HCT116 (cell line): Measurements from ENCODE around the gene SH3BP4. TPM values are rescaled to one million over a fixed set of nuclear protein-coding genes. Genes with fewer than 3 reads are reported as not detected.

Source experiments
- ATAC-seq: fragments of 200-7000 bp; cut with Tn5 transposase; 2 replicates; pipeline ENCODE4 v1.9.1; 2020; ENCODE audit warnings: mild to moderate bottlenecking, moderate library complexity
- BruUV-seq: library from RNA; stranded (reverse); fragments of 400-500 nt; replicated peaks from 2 replicates; lab custom pipeline; 2021; lab: Mats Ljungman, UMichigan
- CTCF ChIA-PET: fragments of 300-600 bp; sonication (Branson Sonifier 250); formaldehyde crosslinking; loops from one replicate; lab custom pipeline; 2021; ENCODE audit warnings: antibody characterized with exemption; lab: Charles Lee
- POLR2A ChIA-PET: fragments of 300-600, 350-600 bp; sonication (Branson Sonifier 250); formaldehyde crosslinking; loops from one replicate; lab custom pipeline; 2021; ENCODE audit warnings: antibody characterized with exemption; lab: Charles Lee
- RAD21 ChIA-PET, 2 experiments: fragments of 300-600 bp; sonication (Branson Sonifier 250); formaldehyde crosslinking; loops; one replicate each; lab custom pipeline; 2023; ENCODE audit warnings: low total read pairs in 2 of 2; ENCODE audit not compliant: uncharacterized antibody in 2 of 2, unreplicated experiment in 2 of 2, low non-redundant PET in 1 of 2; lab: Charles Lee
- DNase-seq: peaks from one replicate; pipeline ENCODE4 v3.0.0-alpha.2; 2010; ENCODE audit warnings: low read depth, low spot score
- H2AFZ ChIP-seq: fragments of 200-600 bp; shearing (Covaris generic), sonication (generic); 2 replicates; pipeline ENCODE4 v1.6.1; 2017; ENCODE audit warnings: low read depth, mixed run types, mixed read lengths, antibody characterized with exemption, low read length; ENCODE audit not compliant: poor library complexity, severe bottlenecking
- H3K27ac ChIP-seq: 2 replicates; pipeline ENCODE4 v1.5.1; 2012; ENCODE audit warnings: low read depth, low read length
- H3K27me3 ChIP-seq: fragments of 200-600 bp; sonication (generic); 2 replicates; pipeline ENCODE4 v1.6.1; 2016; ENCODE audit warnings: mixed run types, low read length, mixed read lengths; ENCODE audit not compliant: insufficient read depth
- H3K36me3 ChIP-seq, 2 experiments: fragments of 200-500 bp in 1 of 2; fragments of 200-600 bp in 1 of 2; sonication (Bioruptor generic) in 1 of 2; sonication (generic) in 1 of 2; 2 replicates each; pipeline versions ENCODE4 v1.5.1 to v1.6.1; 2014 to 2016; ENCODE audit warnings: low read length in 2 of 2, inconsistent platforms in 1 of 2, mixed read lengths in 1 of 2, mixed run types in 1 of 2; ENCODE audit not compliant: insufficient read depth in 2 of 2, control insufficient read depth in 1 of 2
- H3K4me1 ChIP-seq, 2 experiments: fragments of 200-600 bp in 1 of 2; sonication (generic) in 1 of 2; 2 replicates each; pipeline versions ENCODE4 v1.5.1 to v1.6.1; 2012 to 2017; ENCODE audit warnings: low read length in 2 of 2, inconsistent platforms in 1 of 2, mild to moderate bottlenecking in 1 of 2, mixed read lengths in 1 of 2, mixed run types in 1 of 2, moderate library complexity in 1 of 2; ENCODE audit not compliant: insufficient read depth in 2 of 2, control insufficient read depth in 1 of 2
- H3K4me2 ChIP-seq: fragments of 200-600 bp; sonication (generic); 2 replicates; pipeline ENCODE4 v1.6.1; 2017; ENCODE audit warnings: mixed run types, low read length, mixed read lengths
- H3K4me3 ChIP-seq, 2 experiments: fragments of 200-600 bp in 1 of 2; sonication (generic) in 1 of 2; replicated peaks in 1 of 2; 2 replicates each; pipeline ENCODE4 v1.5.1; 2011 to 2016; ENCODE audit warnings: low read length in 2 of 2, control low read depth in 1 of 2, low read depth in 1 of 2, mild to moderate bottlenecking in 1 of 2, mixed read lengths in 1 of 2, mixed run types in 1 of 2
- H3K79me2 ChIP-seq: fragments of 200-600 bp; sonication (generic); 2 replicates; pipeline ENCODE4 v1.6.1; 2017; ENCODE audit warnings: mild to moderate bottlenecking, mixed run types, low read length, moderate library complexity, mixed read lengths; ENCODE audit not compliant: insufficient read depth
- H3K9ac ChIP-seq: fragments of 200-600 bp; sonication (generic); 2 replicates; pipeline ENCODE4 v1.6.1; 2016; ENCODE audit warnings: low read length, mixed read lengths
- H3K9me2 ChIP-seq: fragments of 200-600 bp; sonication (generic), shearing (Covaris generic); 2 replicates; pipeline ENCODE4 v1.6.1; 2017; ENCODE audit warnings: mixed run types, mild to moderate bottlenecking, moderate library complexity; ENCODE audit not compliant: insufficient read depth
- H3K9me3 ChIP-seq, 2 experiments: fragments of 200-500 bp in 1 of 2; fragments of 200-600 bp in 1 of 2; sonication (Bioruptor generic) in 1 of 2; sonication (generic) in 1 of 2; 2 replicates each; pipeline ENCODE4 v1.6.1; 2014 to 2017; ENCODE audit warnings: low read length in 2 of 2, mixed read lengths in 2 of 2, inconsistent platforms in 1 of 2, low read depth in 1 of 2, mild to moderate bottlenecking in 1 of 2, mixed run types in 1 of 2, moderate library complexity in 1 of 2; ENCODE audit not compliant: control insufficient read depth in 1 of 2, insufficient read depth in 1 of 2
- H4K20me1 ChIP-seq: fragments of 200-600 bp; sonication (generic), shearing (Covaris generic); 2 replicates; pipeline ENCODE4 v1.6.1; 2017; ENCODE audit warnings: mixed run types, mild to moderate bottlenecking, moderate library complexity; ENCODE audit not compliant: insufficient read depth
- ATF3 ChIP-seq: IDR thresholded peaks from 2 replicates; pipeline ENCODE4 v1.6.1; 2012
- CBX3 ChIP-seq: IDR thresholded peaks from 2 replicates; pipeline ENCODE4 v1.6.1; 2012; ENCODE audit warnings: low read depth
- CEBPB ChIP-seq: IDR thresholded peaks from 2 replicates; pipeline ENCODE4 v1.6.1; 2012; ENCODE audit warnings: low read depth
- CTCF ChIP-seq, 3 experiments: fragments of 200-600 bp in 1 of 3; sonication (generic) in 1 of 3; IDR thresholded peaks in 2 of 3; conservative IDR thresholded peaks in 1 of 3; 2 replicates each; pipeline ENCODE4 v1.5.1; 2012 to 2017; ENCODE audit warnings: low read depth in 2 of 3, low read length in 2 of 3, antibody characterized with exemption in 1 of 3, borderline replicate concordance in 1 of 3, control low read depth in 1 of 3, mild to moderate bottlenecking in 1 of 3, mixed read lengths in 1 of 3, mixed run types in 1 of 3, moderate library complexity in 1 of 3; ENCODE audit not compliant: insufficient read depth in 1 of 3
- ELF1 ChIP-seq: IDR thresholded peaks from 2 replicates; pipeline ENCODE4 v1.6.1; 2012; ENCODE audit warnings: low read depth, borderline replicate concordance
- EZH2 ChIP-seq: fragments of 200-600 bp; sonication (generic); IDR thresholded peaks from 2 replicates; pipeline ENCODE4 v1.6.1; 2017; ENCODE audit warnings: antibody characterized with exemption, mixed run types
- EZH2phosphoT487 ChIP-seq: fragments of 200-600 bp; IDR thresholded peaks from 2 replicates; pipeline ENCODE4 v1.6.1; 2018; ENCODE audit warnings: antibody characterized with exemption, borderline replicate concordance
- JUND ChIP-seq: IDR thresholded peaks from 2 replicates; pipeline ENCODE4 v1.6.1; 2012
- MAX ChIP-seq: IDR thresholded peaks from 2 replicates; pipeline ENCODE4 v1.6.1; 2012
- POLR2A ChIP-seq: IDR thresholded peaks from 2 replicates; pipeline ENCODE4 v1.7.0; 2011; ENCODE audit warnings: borderline replicate concordance; ENCODE audit not compliant: insufficient read depth, insufficient read length; ENCODE audit errors: extremely low read depth
- POLR2AphosphoS5 ChIP-seq: IDR thresholded peaks from 2 replicates; pipeline ENCODE4 v1.6.1; 2011; ENCODE audit warnings: mild to moderate bottlenecking, low read depth, low read length, moderate library complexity
- REST ChIP-seq: IDR thresholded peaks from 2 replicates; pipeline ENCODE4 v1.6.1; 2012; ENCODE audit warnings: low read depth
- SIN3A ChIP-seq: IDR thresholded peaks from 2 replicates; pipeline ENCODE4 v1.6.1; 2012; ENCODE audit warnings: low read depth
- SRF ChIP-seq: IDR thresholded peaks from 2 replicates; pipeline ENCODE4 v1.6.1; 2012; ENCODE audit warnings: low read depth
- YY1 ChIP-seq: IDR thresholded peaks from 2 replicates; pipeline ENCODE4 v1.6.1; 2011; ENCODE audit warnings: low read length, low read depth, moderate library complexity, mild to moderate bottlenecking; ENCODE audit not compliant: insufficient replicate concordance; ENCODE audit errors: extremely low read depth
- ZBTB33 ChIP-seq: IDR thresholded peaks from 2 replicates; pipeline ENCODE4 v1.6.1; 2011; ENCODE audit warnings: mild to moderate bottlenecking, low read length, moderate library complexity; ENCODE audit not compliant: insufficient replicate concordance; ENCODE audit errors: extremely low read depth
- ZFX ChIP-seq: fragments of 450-650 bp; IDR thresholded peaks from 2 replicates; pipeline ENCODE4 v1.6.1; 2017
- ZNF274 ChIP-seq: fragments of 200-500 bp; sonication (Bioruptor generic); IDR thresholded peaks from 2 replicates; pipeline ENCODE4 v1.6.1; 2014; ENCODE audit warnings: mild to moderate bottlenecking, low read depth, low read length, inconsistent platforms
- intact Hi-C: fragments of 100-400 bp; cut with micrococcal nuclease; formaldehyde crosslinking; loops from 2 replicates; pipeline ENCODE4 v1.10.0; 2022
- total RNA-seq: library from RNA; stranded (reverse); gene quantifications from one replicate; pipeline ENCODE4 v1.2.1, GENCODE V29; 2021; ENCODE audit not compliant: unreplicated experiment

The SH3BP4 gene
- total RNA-seq, 1 experiment from 2014 or later, result 32.9 TPM

GRCh38 chr2:235092433-235093223 lies 140.8 kb downstream of the SH3BP4 start:
- Histone ChIP-seq H3K79me2 (no peaks in the 10 kb centered on the region), H3K9me2 (no peaks in the 10 kb centered on the region), H3K4me3 (no peak overlapping the region), H3K4me2 (no peak overlapping the region), H3K27me3 (no peaks in the 10 kb centered on the region), H3K9me3 (no peaks in the 10 kb centered on the region), H3K27ac (no peak overlapping the region), H3K4me1 (no peaks in the 10 kb centered on the region), H4K20me1 (no peaks in the 10 kb centered on the region), H3K9ac (no peak overlapping the region), H2AFZ (no peak overlapping the region), H3K36me3 (no peaks in the 10 kb centered on the region)
- RAD21 ChIA-PET, result no interaction called here
- POLR2A ChIA-PET, result no interaction called here
- no peak for DNase-seq
- TF ChIP-seq ZBTB33 (no peak), REST (no peak), EZH2 (no peak), POLR2A (no peak), YY1 (no peak), CTCF (IDR thresholded peaks at IDR 0.05 in 2 of 3, conservative IDR thresholded peaks at IDR 0.05 in 1 of 3; ENCODE audit: borderline replicate concordance in 1 of 3, insufficient read depth in 1 of 3, low read depth in 2 of 3, low read length in 2 of 3) (no peak), CEBPB (no peak), JUND (no peak), ZNF274 (no peak), SIN3A (no peak), POLR2AphosphoS5 (no peak), ATF3 (no peak), CBX3 (no peak), ELF1 (no peak), EZH2phosphoT487 (no peak), MAX (no peak), ZFX (no peak), SRF (no peak)
- CTCF ChIA-PET, result no interaction called here
- 0 out of 2 replicates have a peak, but pooled peaks have one; percentile 38 for ATAC-seq
- intact Hi-C loops, result no loop called here
- BruUV-seq, result no TSS peak
